ENCODE results near the gene TLE5.
A peak's percentile ranks its signal among the peaks of the same experiment; 100 is the strongest.

The TLE5 gene

DNA sequence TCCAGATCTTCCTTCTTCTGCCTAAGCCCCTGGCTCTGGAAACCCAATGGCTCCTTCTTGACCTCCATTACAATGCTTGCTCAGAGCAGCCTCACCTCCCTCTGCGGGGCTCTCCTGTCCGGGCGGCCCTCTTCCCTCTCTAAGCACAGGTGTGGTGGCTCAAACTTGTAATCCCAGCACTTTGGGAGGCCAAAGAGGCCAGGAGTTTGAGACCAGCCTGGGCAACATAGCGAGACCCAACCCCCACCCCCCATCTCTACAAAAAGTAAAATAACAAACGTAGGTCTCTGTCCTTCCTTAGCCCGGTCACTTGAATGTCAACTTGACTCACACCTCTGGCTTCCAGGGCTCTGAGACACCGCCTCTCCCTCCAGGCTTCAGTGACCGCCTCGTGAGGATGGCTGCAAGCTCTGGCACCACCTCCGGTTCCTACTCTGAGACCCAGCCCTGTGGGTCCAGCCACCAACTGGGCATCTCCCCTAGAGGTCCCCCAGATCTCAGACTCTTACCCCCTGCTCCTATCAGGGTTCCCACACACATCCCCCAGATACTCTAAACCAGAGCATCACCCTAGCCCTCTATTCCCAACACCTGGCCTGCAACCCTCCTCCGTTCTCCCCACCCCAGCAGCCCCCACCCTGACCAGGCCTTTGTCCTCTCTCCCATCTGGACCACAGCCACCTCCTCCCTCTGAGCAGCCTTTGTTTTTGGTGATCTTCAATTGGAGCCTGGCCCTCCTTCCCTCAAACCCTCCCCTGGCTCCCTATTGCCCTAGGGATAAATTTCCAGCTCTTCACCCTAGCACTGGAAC, 28.5 kb downstream of the TLE5 start:
- Mint-ChIP-seq H3K4me3 (peak overlapping the region; percentile 92), H3K27ac (peak overlapping the region; percentile 44), H3K4me1 (peaks cover 31% of the 10 kb centered on the region), H3K9me3 (no peaks in the 10 kb centered on the region), H3K36me3 (no peaks in the 10 kb centered on the region), H3K27me3 (no peaks in the 10 kb centered on the region)

DNA sequence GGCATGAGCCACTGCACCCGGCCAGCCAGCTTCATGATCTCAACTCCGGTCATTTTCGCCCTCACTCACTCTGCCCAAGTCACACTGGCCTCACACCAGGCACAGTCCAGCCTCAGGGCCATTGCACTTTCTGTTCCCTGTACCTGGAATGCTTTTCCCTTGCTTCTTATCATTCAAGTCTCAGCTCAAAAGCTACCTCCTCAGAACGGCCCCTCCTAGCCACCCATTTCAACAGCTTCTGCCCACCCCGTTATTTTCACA, 30.8 kb downstream of the TLE5 start:
- Mint-ChIP-seq H3K36me3 (no peaks in the 10 kb centered on the region), H3K27me3 (no peaks in the 10 kb centered on the region)

DNA sequence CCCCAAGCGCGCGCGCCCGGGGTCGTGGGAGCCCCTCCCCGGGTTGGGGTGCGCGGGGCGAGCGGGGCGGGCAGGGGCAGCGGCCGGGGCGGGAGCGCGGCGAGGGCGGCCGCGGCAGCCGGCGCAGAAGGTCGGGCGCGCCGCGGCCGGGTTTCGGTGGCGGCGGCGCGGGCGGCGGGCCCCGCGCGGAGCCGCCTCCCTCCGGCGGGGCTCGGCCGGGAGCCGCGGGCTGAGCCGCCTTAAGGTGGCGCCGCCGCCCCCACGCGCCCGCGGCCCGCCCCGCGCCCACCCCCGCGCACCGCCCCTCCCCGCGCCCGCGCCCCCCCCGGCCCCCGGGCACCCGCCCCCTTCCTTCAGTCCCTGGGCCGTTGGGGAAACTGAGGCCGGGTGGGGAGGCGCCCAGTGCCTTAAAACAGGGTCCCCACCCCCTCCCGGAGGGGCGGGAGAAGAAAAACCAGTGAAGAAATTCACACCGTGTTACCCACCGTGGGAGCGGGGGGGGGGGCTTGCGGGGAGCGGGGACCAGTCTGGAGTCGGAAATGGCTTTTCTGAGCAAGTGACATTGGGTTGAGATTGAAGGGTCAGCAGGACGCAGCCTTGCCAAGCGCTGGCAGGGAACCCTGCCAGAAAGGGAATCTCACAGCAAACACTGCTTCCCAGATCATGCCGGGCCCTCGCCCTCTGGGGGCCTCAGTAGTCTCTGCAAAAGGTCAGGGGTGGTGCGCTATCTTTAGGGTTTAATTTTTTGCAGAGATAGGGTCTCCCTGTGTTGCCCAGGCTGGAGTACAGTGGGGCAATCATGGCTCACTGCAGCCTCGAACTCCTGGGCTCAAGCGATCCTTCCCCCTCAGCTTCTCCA, 33.0 kb downstream of the TLE5 start, which contains the start of gene TLE2:
Gene TLE2, minus strand, starts transcription at position 216 of the 859 bp plus-strand sequence. CDS start 376 bp downstream, outside the sequence.
- Mint-ChIP-seq H3K36me3 (no peaks in the 10 kb centered on the region), H3K27me3 (no peaks in the 10 kb centered on the region), H3K27ac (no peak within 1 kb of the TSS), H3K4me3 (peak within 1 kb of the TSS; percentile 61), H3K4me1 (peaks cover 31% of the 10 kb centered on the region), H3K9me3 (no peaks in the 10 kb centered on the region)

More for the DNA sequence above, 30.8 kb downstream of the TLE5 start:
- peaks cover 36% of the 10 kb centered on the region for H3K4me1 Mint-ChIP-seq
- no peak overlapping the region for H3K27ac Mint-ChIP-seq
- H3K9me3 Mint-ChIP-seq, result no peaks in the 10 kb centered on the region
- H3K4me3 Mint-ChIP-seq, result no peak overlapping the region

DNA sequence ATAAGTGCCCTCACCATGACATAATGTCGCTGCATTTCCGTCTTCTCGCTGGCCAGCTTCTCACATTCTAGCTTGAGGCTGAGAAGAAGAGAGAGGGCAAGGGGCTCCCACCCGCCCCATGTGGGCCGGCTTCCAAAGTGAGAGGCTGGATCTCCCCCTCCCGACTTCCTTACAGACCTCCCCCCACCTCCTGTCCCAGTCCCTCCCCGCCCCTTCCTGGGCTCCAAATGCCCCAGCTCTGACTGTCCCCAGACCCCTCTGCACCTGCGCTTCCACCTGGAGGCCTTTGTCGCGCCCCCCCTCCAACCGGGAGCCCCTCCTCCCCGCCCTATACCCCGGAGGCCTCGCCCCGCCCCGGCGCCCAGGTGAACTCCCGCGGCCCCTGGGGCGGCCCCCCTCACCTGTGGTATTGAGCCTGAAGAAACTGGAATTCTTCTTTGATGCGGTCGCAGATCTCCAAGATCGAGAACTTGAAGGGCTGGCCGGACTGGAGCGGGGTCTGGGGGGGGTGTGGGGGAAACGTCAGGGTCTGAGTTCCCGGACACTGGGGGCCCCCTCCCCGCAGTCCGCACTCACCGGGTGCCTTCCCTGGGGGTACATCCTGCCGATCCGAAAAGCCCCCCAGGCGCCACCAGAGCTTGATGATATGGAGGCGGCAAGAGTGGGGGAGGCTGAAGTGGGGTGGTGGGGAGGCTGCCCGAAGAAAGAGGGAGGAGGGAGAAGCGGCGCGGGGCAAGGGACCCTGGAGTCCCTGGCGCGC, 33.8 kb downstream of the TLE5 start:
- H3K27me3 Mint-ChIP-seq, result no peaks in the 10 kb centered on the region
- peaks cover 29% of the 10 kb centered on the region for H3K4me1 Mint-ChIP-seq
- H3K36me3 Mint-ChIP-seq, result no peaks in the 10 kb centered on the region
- H3K27ac Mint-ChIP-seq, result no peak overlapping the region
- H3K4me3 Mint-ChIP-seq, result peak overlapping the region; percentile 59
- no peaks in the 10 kb centered on the region for H3K9me3 Mint-ChIP-seq

DNA sequence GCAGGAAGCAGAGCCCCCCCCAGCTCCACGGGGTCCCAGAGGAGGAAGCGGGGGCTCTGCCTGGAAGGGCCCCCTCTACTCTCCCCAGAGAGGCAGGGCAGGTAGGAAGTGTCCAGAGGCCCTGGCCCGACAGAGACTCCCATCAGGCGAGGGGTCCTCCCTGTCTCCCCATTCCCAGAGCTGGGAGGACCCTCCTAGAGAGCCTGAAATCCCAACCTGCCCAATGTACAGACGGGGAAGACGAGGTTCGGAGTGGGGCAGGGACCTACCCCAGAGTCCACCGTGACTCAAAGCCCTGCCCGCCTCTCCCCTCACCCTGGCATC, 34.4 kb downstream of the TLE5 start:
- Mint-ChIP-seq H3K27me3 (no peaks in the 10 kb centered on the region), H3K4me1 (peaks cover 32% of the 10 kb centered on the region), H3K36me3 (no peaks in the 10 kb centered on the region), H3K4me3 (peak overlapping the region; percentile 59), H3K9me3 (no peaks in the 10 kb centered on the region), H3K27ac (no peak overlapping the region)

DNA sequence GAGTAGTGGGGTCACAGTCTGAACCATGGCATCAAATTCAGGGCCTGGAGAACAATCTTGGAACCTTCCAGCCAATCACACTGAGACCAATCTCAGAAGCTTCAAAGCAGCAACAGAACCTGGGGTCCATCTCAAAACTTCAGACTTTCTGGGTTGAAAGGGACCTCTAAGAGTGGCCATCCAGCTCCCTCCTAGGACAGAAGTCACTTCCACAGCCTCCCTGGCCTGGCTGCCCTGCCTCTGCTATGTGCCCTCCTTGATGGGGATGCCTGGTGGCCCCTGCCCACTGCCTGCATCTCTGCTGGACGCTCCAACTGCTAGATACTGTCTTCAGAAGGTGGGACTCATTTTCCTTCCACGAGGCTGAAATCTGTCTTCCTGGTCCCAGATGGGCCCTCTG, 35.0 kb downstream of the TLE5 start:
- Mint-ChIP-seq H3K27me3 (no peaks in the 10 kb centered on the region), H3K27ac (no peak overlapping the region), H3K36me3 (no peaks in the 10 kb centered on the region), H3K4me1 (peaks cover 37% of the 10 kb centered on the region), H3K4me3 (peak overlapping the region; percentile 59), H3K9me3 (no peaks in the 10 kb centered on the region)

DNA sequence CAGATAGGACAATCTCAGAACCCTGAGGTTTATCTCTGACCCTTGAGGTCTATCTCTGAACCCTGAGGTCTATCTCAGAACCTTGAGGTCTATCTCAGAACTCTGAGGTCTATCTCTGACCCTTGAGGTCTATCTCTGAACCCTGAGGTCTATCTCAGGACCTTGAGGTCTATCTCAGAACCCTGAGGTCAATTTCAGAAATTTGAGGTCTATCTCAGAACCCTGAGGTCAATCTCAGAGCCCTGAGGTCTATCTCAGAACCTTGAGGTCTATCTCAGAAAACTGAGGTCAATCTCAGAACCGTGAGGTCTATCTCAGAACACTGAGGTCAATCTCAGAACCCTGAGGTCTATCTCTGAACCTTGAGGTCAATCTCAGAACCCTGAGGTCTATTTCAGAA, 35.5 kb downstream of the TLE5 start:
- no peaks in the 10 kb centered on the region for H3K36me3 Mint-ChIP-seq
- no peaks in the 10 kb centered on the region for H3K9me3 Mint-ChIP-seq
- peaks cover 37% of the 10 kb centered on the region for H3K4me1 Mint-ChIP-seq
- no peaks in the 10 kb centered on the region for H3K27me3 Mint-ChIP-seq
- no peak overlapping the region for H3K27ac Mint-ChIP-seq
- H3K4me3 Mint-ChIP-seq, result no peak overlapping the region

DNA sequence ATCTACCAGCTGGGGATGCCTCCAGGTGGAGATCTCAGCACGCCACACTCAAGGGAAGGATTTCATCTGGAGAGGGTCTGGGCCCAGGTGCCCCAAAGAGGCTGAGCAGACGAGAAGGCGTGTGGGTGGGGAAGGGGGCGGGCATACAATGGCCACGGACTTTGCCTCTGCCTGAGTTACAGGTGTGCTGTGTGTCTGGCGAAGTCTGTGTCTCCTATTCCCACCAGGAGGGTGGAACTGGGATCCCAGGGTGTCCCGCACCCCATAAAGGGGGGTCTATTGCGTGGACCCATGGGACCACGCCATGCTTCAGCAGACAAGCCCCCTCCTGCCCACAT, 36.8 kb downstream of the TLE5 start:
- no peaks in the 10 kb centered on the region for H3K9me3 Mint-ChIP-seq
- no peaks in the 10 kb centered on the region for H3K36me3 Mint-ChIP-seq
- no peaks in the 10 kb centered on the region for H3K27me3 Mint-ChIP-seq
- H3K4me3 Mint-ChIP-seq, result no peak overlapping the region
- peaks cover 37% of the 10 kb centered on the region for H3K4me1 Mint-ChIP-seq
- H3K27ac Mint-ChIP-seq, result no peak overlapping the region

DNA sequence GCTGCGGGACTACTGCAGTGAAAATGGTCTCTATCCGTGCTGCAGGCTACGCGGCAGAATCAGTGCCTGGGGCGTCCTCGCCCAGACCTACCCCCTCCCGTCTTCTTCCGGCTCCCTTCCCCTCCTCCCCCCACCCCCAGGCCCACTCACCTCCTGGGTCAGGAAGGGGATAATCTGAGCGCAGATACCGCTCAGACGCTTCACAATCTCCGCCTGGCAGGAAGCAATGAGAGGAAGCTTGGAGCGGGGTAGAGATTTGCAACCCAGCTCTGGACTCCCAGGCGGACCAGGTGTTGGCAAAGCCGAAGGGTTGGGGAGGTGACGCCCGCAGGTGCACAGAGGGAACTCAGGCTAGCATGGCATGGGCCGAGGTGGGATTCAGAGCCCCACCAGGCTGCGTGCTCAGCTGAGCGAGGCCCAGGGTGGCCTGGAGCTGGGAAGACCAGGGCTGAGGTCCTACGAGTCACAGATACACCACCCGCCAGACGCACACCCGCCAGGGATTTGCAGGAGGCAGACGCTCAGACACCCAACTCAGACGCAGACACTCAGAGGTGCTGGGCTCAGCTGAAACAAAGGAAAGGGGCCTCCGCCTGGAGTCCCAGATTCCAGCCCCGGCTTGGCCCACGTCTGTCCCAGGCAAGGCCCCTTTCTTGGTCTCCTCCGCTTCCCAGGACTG, 37.3 kb downstream of the TLE5 start:
- H3K4me3 Mint-ChIP-seq, result peak overlapping the region; percentile 72
- no peaks in the 10 kb centered on the region for H3K36me3 Mint-ChIP-seq
- H3K9me3 Mint-ChIP-seq, result no peaks in the 10 kb centered on the region
- H3K4me1 Mint-ChIP-seq, result peaks cover 35% of the 10 kb centered on the region
- no peak overlapping the region for H3K27ac Mint-ChIP-seq
- H3K27me3 Mint-ChIP-seq, result no peaks in the 10 kb centered on the region

DNA sequence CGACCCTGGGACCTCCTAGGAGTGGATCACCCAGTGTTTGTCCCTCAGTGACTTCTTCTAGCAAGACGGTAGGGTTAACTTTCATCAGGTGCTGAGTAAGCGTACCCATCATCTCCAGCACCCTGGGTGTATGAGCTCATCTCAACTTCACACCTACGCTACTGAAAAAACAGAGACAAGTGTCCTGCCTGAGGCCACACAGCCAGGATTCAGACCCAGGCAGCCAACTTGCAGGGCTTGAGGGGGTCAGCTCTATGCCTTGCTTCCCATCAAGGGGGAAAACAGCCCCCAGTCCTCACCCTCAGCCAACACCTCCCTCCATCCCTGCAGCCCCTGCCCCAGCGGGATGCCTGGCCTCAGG, 37.8 kb downstream of the TLE5 start:
- Mint-ChIP-seq H3K36me3 (no peaks in the 10 kb centered on the region), H3K27me3 (no peaks in the 10 kb centered on the region), H3K27ac (no peak overlapping the region), H3K4me3 (peak overlapping the region; percentile 72), H3K4me1 (peaks cover 30% of the 10 kb centered on the region), H3K9me3 (no peaks in the 10 kb centered on the region)

DNA sequence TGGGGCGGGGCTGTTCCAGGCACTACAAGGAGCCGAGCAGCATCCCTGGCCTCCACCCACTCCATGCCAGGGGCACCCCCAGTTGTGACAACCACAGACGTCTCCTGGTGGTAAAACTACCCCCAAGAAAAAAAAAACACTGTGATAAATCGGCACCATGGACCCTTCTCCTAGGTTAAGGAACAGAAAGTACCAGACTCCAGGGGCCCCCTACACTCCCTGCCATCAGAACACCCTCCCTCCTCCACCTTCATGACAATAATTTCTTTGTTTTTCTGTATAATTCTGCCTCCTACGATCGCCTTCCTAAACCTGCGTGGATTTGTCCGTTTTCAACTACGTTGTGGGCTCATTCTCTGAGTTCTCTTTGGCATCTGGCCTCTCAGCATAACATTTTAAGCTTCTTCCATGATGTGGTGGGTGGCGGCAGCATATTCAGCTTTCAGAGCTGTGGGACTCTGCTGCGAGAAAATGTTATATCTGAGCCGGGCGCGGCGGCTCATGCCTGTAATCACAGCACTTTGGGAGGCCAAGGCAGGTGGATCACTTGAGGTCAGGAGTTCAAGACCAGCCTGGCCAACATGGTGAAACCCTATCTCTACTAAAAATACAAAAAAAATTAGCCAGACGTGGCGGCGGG, 41.9 kb downstream of the TLE5 start:
- H3K9me3 Mint-ChIP-seq, result no peaks in the 10 kb centered on the region
- H3K27ac Mint-ChIP-seq, result no peak overlapping the region
- no peak overlapping the region for H3K4me3 Mint-ChIP-seq
- H3K36me3 Mint-ChIP-seq, result no peaks in the 10 kb centered on the region
- H3K4me1 Mint-ChIP-seq, result peaks cover 22% of the 10 kb centered on the region
- no peaks in the 10 kb centered on the region for H3K27me3 Mint-ChIP-seq

DNA sequence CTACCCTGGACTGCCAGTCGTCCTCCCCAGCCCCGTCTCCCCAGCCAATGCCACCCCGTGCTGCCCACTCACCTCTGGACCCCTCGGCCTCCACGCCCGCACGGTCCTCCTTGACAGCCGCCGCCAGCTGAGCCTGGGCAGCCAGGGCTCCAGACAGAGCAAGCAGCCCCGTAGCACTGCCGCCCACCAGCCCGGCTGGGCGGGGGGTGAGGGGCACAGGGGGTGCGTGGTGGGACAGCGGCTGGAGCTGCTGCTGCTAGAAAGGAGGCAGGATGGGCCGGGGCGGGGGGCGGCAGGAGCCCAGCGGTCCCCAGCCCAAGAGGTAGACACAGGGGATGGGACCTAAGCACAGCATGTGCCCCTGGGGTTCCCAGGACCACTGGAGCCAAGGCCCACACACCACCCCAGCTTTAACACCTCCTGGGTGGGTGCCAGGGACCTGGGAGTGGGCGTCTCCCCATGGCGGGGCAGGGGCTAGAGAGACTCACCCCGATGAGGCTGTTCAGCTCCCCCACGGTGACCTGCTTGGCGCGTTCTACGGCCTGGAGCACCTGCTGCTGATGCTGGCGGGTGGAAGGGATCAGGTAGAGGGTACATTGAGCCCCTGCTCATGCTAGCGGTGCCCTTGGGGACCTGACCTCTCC, 43.0 kb downstream of the TLE5 start:
- Mint-ChIP-seq H3K27me3 (no peaks in the 10 kb centered on the region), H3K4me1 (peaks cover 13% of the 10 kb centered on the region), H3K9me3 (no peaks in the 10 kb centered on the region), H3K4me3 (no peak overlapping the region), H3K36me3 (peaks cover 2% of the 10 kb centered on the region), H3K27ac (no peak overlapping the region)

DNA sequence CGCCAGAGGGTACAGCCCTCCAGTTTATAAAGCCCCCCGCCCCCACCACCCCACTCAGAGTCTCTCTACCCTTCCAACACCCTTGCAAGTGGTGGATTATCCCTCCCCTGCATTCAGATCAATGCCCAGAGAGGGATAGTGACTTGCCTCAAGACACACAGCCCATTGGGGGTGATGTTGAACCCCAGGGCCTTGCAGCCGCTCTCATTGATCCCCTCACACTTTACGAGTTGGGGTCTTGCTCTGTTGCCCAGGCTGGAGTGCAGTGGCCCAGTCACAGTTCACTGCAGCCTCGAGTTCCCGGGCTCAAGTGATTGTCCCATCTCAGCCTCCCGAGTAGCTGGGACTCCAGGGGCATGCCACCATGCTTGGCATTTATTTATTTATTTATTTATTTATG, 44.4 kb downstream of the TLE5 start:
- Mint-ChIP-seq H3K27ac (no peak overlapping the region), H3K27me3 (no peaks in the 10 kb centered on the region), H3K4me3 (no peak overlapping the region), H3K36me3 (peaks cover 5% of the 10 kb centered on the region), H3K4me1 (peaks cover 5% of the 10 kb centered on the region), H3K9me3 (no peaks in the 10 kb centered on the region)

DNA sequence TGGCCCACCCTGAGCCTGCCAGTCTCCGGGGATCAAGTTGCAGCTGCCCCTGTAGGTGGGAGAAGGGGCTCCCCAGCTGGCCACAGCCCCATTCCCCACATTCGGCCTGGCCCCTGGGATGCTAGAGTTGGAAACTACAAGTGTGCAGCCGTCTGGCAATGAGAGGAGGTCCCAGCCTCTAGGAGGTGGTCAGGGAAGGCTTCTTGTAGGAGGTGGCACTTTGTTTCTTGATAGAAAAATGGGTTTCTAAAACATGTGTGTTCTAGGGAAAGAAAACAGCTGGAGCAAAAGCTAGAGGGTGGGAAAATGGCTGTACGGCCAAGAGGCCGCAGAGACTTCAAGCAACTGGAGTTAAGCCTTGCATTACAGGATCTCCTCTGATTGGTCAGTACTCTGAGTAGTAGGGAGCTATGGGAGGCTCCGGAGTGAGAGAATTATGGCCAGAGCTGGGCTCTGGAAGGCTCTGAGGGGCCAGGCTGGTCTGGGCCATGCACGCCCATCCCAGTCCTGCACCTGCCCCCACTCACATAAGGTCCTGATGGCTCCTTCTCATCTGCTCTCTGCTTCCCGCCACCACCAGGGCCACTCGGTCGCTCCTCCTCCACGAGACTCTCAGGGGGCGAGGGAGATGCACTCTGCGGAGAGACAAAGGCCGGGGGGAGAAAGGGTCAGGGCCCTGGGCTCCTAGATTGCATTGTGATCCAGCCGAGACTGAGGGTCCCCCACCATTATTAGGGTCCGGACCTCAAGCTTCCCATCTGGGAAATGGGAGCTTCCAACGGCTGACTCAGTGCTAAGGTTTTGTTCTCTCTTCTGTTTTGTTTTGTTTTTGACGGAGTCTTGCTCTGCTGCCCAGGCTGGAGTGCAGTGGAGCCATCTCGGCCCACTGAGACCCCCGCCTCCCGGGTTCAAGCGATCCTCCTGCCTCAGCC, 46.9 kb downstream of the TLE5 start:
- Mint-ChIP-seq H3K4me3 (no peak overlapping the region), H3K36me3 (peaks cover 5% of the 10 kb centered on the region), H3K9me3 (no peaks in the 10 kb centered on the region), H3K27me3 (no peaks in the 10 kb centered on the region), H3K4me1 (no peaks in the 10 kb centered on the region), H3K27ac (no peak overlapping the region)

All from activated naive CD4-positive, alpha-beta T cell treated with anti-CD3 and anti-CD28 coated beads, Interleukin-2, amount 50 U/mL, for 24 hours (primary cell).